SJSA1 (cell line): ENCODE measurements around the gene PI4K2B. TPM values are rescaled to one million over a fixed set of nuclear protein-coding genes. Genes with fewer than 3 reads are reported as not detected.

ENCODE experiments used
- DNase-seq, 2 experiments: peaks; one replicate each; pipeline ENCODE4 v3.0.0-alpha.2; 2015 to 2020; ENCODE audit warnings: low spot score in 2 of 2, low read depth in 1 of 2
- H3K27ac ChIP-seq: fragments of 250-450 bp; sonication (Bioruptor Pico); 2 replicates; pipeline ENCODE4 v1.5.1; 2020; ENCODE audit warnings: mild to moderate bottlenecking, moderate library complexity
- H3K27me3 ChIP-seq: fragments of 250-450 bp; sonication (Bioruptor Pico); replicated peaks from 2 replicates; pipeline ENCODE4 v1.5.1; 2020; ENCODE audit warnings: mild to moderate bottlenecking, moderate library complexity
- H3K36me3 ChIP-seq: fragments of 250-450 bp; sonication (Bioruptor Pico); 2 replicates; pipeline ENCODE4 v1.5.1; 2020; ENCODE audit warnings: mild to moderate bottlenecking
- H3K4me1 ChIP-seq: fragments of 250-450 bp; sonication (Bioruptor Pico); replicated peaks from 2 replicates; pipeline ENCODE4 v1.6.1; 2021; ENCODE audit warnings: mild to moderate bottlenecking
- H3K4me3 ChIP-seq: fragments of 250-450 bp; sonication (Bioruptor Pico); 2 replicates; pipeline ENCODE4 v1.5.1; 2020; ENCODE audit warnings: mild to moderate bottlenecking
- H3K9me3 ChIP-seq: fragments of 250-450 bp; sonication (Bioruptor Pico); replicated peaks from 2 replicates; pipeline ENCODE4 v1.5.1; 2020; ENCODE audit warnings: mild to moderate bottlenecking
- total RNA-seq: library from RNA; depleted of rRNA; stranded (reverse); fragments of >200 nt; shearing (Covaris generic); gene quantifications from 2 replicates; pipeline ENCODE4 v1.2.3, GENCODE V29; 2014

PI4K2B gene
- total RNA-seq, 1 experiment from 2014 or later, result 21.8 TPM

GRCh38 chr4:25302626-25303025 lies 68.8 kb downstream of the PI4K2B start:
- H3K27ac ChIP-seq, result no peak overlapping the region
- H3K9me3 ChIP-seq, result no peaks in the 10 kb centered on the region
- H3K4me3 ChIP-seq, result no peak overlapping the region
- no peak for DNase-seq
- H3K36me3 ChIP-seq, result no peaks in the 10 kb centered on the region
- H3K4me1 ChIP-seq, result no peaks in the 10 kb centered on the region
- H3K27me3 ChIP-seq, result peaks cover 4% of the 10 kb centered on the region; the same call in 1 of the 2 replicates

- H3K9me3 ChIP-seq, result no peaks in the 10 kb centered on the region
- H3K4me1 ChIP-seq, result no peaks in the 10 kb centered on the region
- no peak overlapping the region for H3K4me3 ChIP-seq
- no peaks in the 10 kb centered on the region for H3K36me3 ChIP-seq
- no peak for DNase-seq
- peaks cover 4% of the 10 kb centered on the region; the same call in 1 of the 2 replicates for H3K27me3 ChIP-seq
- no peak overlapping the region for H3K27ac ChIP-seq
These were observed 69.7 kb downstream of the PI4K2B start for GRCh38 chr4:25303578-25303977.

- H3K36me3 ChIP-seq, result no peaks in the 10 kb centered on the region
- H3K4me1 ChIP-seq, result no peaks in the 10 kb centered on the region
- DNase-seq, result no peak
- H3K9me3 ChIP-seq, result no peaks in the 10 kb centered on the region
- no peak overlapping the region for H3K4me3 ChIP-seq
- H3K27ac ChIP-seq, result no peak overlapping the region
- H3K27me3 ChIP-seq, result no peaks in the 10 kb centered on the region
These were observed 72.8 kb downstream of the PI4K2B start for GRCh38 chr4:25306518-25307057.

GRCh38 chr4:25307596-25307995 lies 73.8 kb downstream of the PI4K2B start:
- no peaks in the 10 kb centered on the region for H3K9me3 ChIP-seq
- H3K36me3 ChIP-seq, result no peaks in the 10 kb centered on the region
- H3K4me3 ChIP-seq, result no peak overlapping the region
- DNase-seq, result no peak
- no peak overlapping the region for H3K27ac ChIP-seq
- no peaks in the 10 kb centered on the region for H3K4me1 ChIP-seq
- no peaks in the 10 kb centered on the region for H3K27me3 ChIP-seq

GRCh38 chr4:25308306-25308705 lies 74.5 kb downstream of the PI4K2B start:
- H3K27me3 ChIP-seq, result no peaks in the 10 kb centered on the region
- no peak overlapping the region for H3K27ac ChIP-seq
- no peaks in the 10 kb centered on the region for H3K36me3 ChIP-seq
- no peaks in the 10 kb centered on the region for H3K9me3 ChIP-seq
- DNase-seq, result no peak
- H3K4me1 ChIP-seq, result no peaks in the 10 kb centered on the region
- H3K4me3 ChIP-seq, result no peak overlapping the region

GRCh38 chr4:25308761-25309160 lies 74.9 kb downstream of the PI4K2B start:
- Histone ChIP-seq H3K9me3 (no peaks in the 10 kb centered on the region), H3K36me3 (no peaks in the 10 kb centered on the region), H3K4me3 (no peak overlapping the region), H3K27ac (no peak overlapping the region), H3K27me3 (no peaks in the 10 kb centered on the region), H3K4me1 (no peaks in the 10 kb centered on the region)
- DNase-seq, result no peak

GRCh38 chr4:25310066-25310802 lies 76.4 kb downstream of the PI4K2B start:
- Histone ChIP-seq H3K27ac (no peak overlapping the region), H3K27me3 (no peaks in the 10 kb centered on the region), H3K4me1 (no peaks in the 10 kb centered on the region), H3K4me3 (no peak overlapping the region), H3K9me3 (no peaks in the 10 kb centered on the region), H3K36me3 (no peaks in the 10 kb centered on the region)
- no peak for DNase-seq

GRCh38 chr4:25310803-25311166 lies 77.0 kb downstream of the PI4K2B start:
- Histone ChIP-seq H3K9me3 (no peaks in the 10 kb centered on the region), H3K4me3 (no peak overlapping the region), H3K36me3 (no peaks in the 10 kb centered on the region), H3K27ac (no peak overlapping the region), H3K4me1 (no peaks in the 10 kb centered on the region), H3K27me3 (no peaks in the 10 kb centered on the region)
- DNase-seq, result no peak

- Histone ChIP-seq H3K4me1 (no peaks in the 10 kb centered on the region), H3K9me3 (no peaks in the 10 kb centered on the region), H3K27ac (peak within 1 kb of the TSS; percentile 38), H3K4me3 (peak within 1 kb of the TSS; percentile 51), H3K27me3 (no peaks in the 10 kb centered on the region), H3K36me3 (peaks cover 3% of the 10 kb centered on the region; the same call in 1 of the 2 replicates)
- peak; percentile 65 to 86 for DNase-seq
These were observed 78.8 kb downstream of the PI4K2B start, which contains the start of gene ZCCHC4 for GRCh38 chr4:25312496-25313200. Gene ZCCHC4 (plus strand): TSS chr4:25312774. CDS start chr4:25312810, 36 bp downstream.

GRCh38 chr4:25313201-25313895 lies 79.5 kb downstream of the PI4K2B start:
- no peak for DNase-seq
- no peak overlapping the region for H3K27ac ChIP-seq
- H3K27me3 ChIP-seq, result no peaks in the 10 kb centered on the region

GRCh38 chr4:25320336-25320735 lies 86.5 kb downstream of the PI4K2B start:
- Histone ChIP-seq H3K4me1 (no peaks in the 10 kb centered on the region), H3K9me3 (no peaks in the 10 kb centered on the region), H3K27me3 (no peaks in the 10 kb centered on the region), H3K27ac (no peak overlapping the region), H3K36me3 (peaks cover 3% of the 10 kb centered on the region; the same call in 1 of the 2 replicates), H3K4me3 (no peak overlapping the region)
- DNase-seq, result no peak

More at GRCh38 chr4:25313201-25313895, 79.5 kb downstream of the PI4K2B start:
- Histone ChIP-seq H3K4me3 (peak overlapping the region; percentile 51), H3K4me1 (no peaks in the 10 kb centered on the region), H3K9me3 (no peaks in the 10 kb centered on the region), H3K36me3 (peaks cover 3% of the 10 kb centered on the region; the same call in 1 of the 2 replicates)

GRCh38 chr4:25320773-25321172 lies 86.9 kb downstream of the PI4K2B start:
- H3K36me3 ChIP-seq, result peaks cover 3% of the 10 kb centered on the region; the same call in 1 of the 2 replicates
- no peaks in the 10 kb centered on the region for H3K27me3 ChIP-seq
- H3K4me3 ChIP-seq, result no peak overlapping the region
- no peak for DNase-seq
- no peaks in the 10 kb centered on the region for H3K4me1 ChIP-seq
- no peak overlapping the region for H3K27ac ChIP-seq
- no peaks in the 10 kb centered on the region for H3K9me3 ChIP-seq

GRCh38 chr4:25321703-25322102 lies 87.9 kb downstream of the PI4K2B start:
- Histone ChIP-seq H3K27ac (no peak overlapping the region), H3K4me1 (no peaks in the 10 kb centered on the region), H3K27me3 (no peaks in the 10 kb centered on the region), H3K9me3 (no peaks in the 10 kb centered on the region), H3K4me3 (no peak overlapping the region), H3K36me3 (no peaks in the 10 kb centered on the region)
- no peak for DNase-seq
